K562 (cell line): ENCODE results near the gene VSIG2.

ENCODE experiments used
- CHD1 ChIP-seq: fragments of 200-600 bp; sonication (generic); IDR thresholded peaks from one replicate; pipeline ENCODE4 v1.6.1; 2012; ENCODE audit warnings: mild to moderate bottlenecking, moderate library complexity, low read length, inconsistent platforms
- EGR1 ChIP-seq: fragments of 450-650 bp; conservative IDR thresholded peaks from 2 replicates; pipeline ENCODE4 v1.6.1; 2017; ENCODE audit warnings: mild to moderate bottlenecking
- JUND ChIP-seq, 2 experiments: IDR thresholded peaks; 2 replicates in 1 of 2; 3 replicates in 1 of 2; pipeline ENCODE4 v1.6.1; 2011; ENCODE audit warnings: borderline replicate concordance in 2 of 2, low read depth in 2 of 2, low read length in 2 of 2, improper control_type of control experiment in 1 of 2, missing biosample characterization in 1 of 2, missing genetic modification characterization in 1 of 2, missing genetic modification reagents in 1 of 2
- KLF10 ChIP-seq: fragments of 250-450 bp; sonication (Bioruptor Pico); IDR thresholded peaks from 2 replicates; pipeline ENCODE4 v1.6.1; 2021; ENCODE audit warnings: matching md5 sums
- L3MBTL2 ChIP-seq: fragments of 450-650 bp; IDR thresholded peaks from 2 replicates; pipeline ENCODE4 v1.6.1; 2016; ENCODE audit warnings: mild to moderate bottlenecking, moderate library complexity
- NFE2L1 ChIP-seq: fragments of 450-650 bp; IDR thresholded peaks from 2 replicates; pipeline ENCODE4 v1.6.1; 2016; ENCODE audit warnings: missing genetic modification characterization, low read depth, mild to moderate bottlenecking, missing compliant biosample characterization, moderate library complexity, borderline replicate concordance
- POLR2AphosphoS5 ChIP-seq: IDR thresholded peaks from 2 replicates; pipeline ENCODE4 v1.6.1; 2011; ENCODE audit warnings: mild to moderate bottlenecking, low read depth, low read length, moderate library complexity; ENCODE audit not compliant: control insufficient read depth, insufficient read depth
- POLR2G ChIP-seq: fragments of 200-400 bp; formaldehyde crosslinking; IDR thresholded peaks from 2 replicates; pipeline ENCODE4 v1.6.1; 2017; ENCODE audit warnings: low read depth, mild to moderate bottlenecking, antibody characterized with exemption, low read length, moderate library complexity
- SP1 ChIP-seq: sonication (generic); formaldehyde crosslinking; IDR thresholded peaks from 2 replicates; pipeline ENCODE4 v1.8.1; 2022; ENCODE audit warnings: mild to moderate bottlenecking, missing genetic modification reagents
- ZBTB17 ChIP-seq: fragments of 450-650 bp; formaldehyde crosslinking; IDR thresholded peaks from 2 replicates; pipeline ENCODE4 v1.4.0; 2020; ENCODE audit warnings: mild to moderate bottlenecking
- ZKSCAN1 ChIP-seq: fragments of 150-350 bp; IDR thresholded peaks from 2 replicates; pipeline ENCODE4 v1.6.1; 2016; ENCODE audit warnings: low read depth, low read length
- TF ChIP-seq, protein P1 (sequence below), 3 experiments: IDR thresholded peaks in 2 of 3; conservative IDR thresholded peaks in 1 of 3; 2 replicates each; pipeline ENCODE4 v1.5.1; 2011 to 2012; ENCODE audit warnings: low read length in 3 of 3, mild to moderate bottlenecking in 3 of 3, control low read depth in 2 of 3, improper control_type of control experiment in 1 of 3, inconsistent platforms in 1 of 3, low read depth in 1 of 3, mixed read lengths in 1 of 3, moderate library complexity in 1 of 3; ENCODE audit not compliant: insufficient read depth in 2 of 3
- TF ChIP-seq, protein P2 (sequence below): sonication (generic); formaldehyde crosslinking; IDR thresholded peaks from 2 replicates; pipeline ENCODE4 v1.8.1; 2023; ENCODE audit warnings: mild to moderate bottlenecking, missing genetic modification reagents, moderate library complexity

- TF ChIP-seq, protein P1, sequence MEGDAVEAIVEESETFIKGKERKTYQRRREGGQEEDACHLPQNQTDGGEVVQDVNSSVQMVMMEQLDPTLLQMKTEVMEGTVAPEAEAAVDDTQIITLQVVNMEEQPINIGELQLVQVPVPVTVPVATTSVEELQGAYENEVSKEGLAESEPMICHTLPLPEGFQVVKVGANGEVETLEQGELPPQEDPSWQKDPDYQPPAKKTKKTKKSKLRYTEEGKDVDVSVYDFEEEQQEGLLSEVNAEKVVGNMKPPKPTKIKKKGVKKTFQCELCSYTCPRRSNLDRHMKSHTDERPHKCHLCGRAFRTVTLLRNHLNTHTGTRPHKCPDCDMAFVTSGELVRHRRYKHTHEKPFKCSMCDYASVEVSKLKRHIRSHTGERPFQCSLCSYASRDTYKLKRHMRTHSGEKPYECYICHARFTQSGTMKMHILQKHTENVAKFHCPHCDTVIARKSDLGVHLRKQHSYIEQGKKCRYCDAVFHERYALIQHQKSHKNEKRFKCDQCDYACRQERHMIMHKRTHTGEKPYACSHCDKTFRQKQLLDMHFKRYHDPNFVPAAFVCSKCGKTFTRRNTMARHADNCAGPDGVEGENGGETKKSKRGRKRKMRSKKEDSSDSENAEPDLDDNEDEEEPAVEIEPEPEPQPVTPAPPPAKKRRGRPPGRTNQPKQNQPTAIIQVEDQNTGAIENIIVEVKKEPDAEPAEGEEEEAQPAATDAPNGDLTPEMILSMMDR (IDR thresholded peaks at IDR 0.05 in 2 of 3, conservative IDR thresholded peaks at IDR 0.05 in 1 of 3; ENCODE audit: insufficient read depth in 2 of 3, low read depth in 1 of 3, low read length in 3 of 3): no peak
- no peak for TF ChIP-seq EGR1
- TF ChIP-seq KLF10: no peak
- no peak for TF ChIP-seq ZKSCAN1
- no peak for TF ChIP-seq ZBTB17 (CRISPR knock-in tag)
- no peak for TF ChIP-seq SP1
- TF ChIP-seq POLR2AphosphoS5: no peak
- no peak for TF ChIP-seq JUND (IDR thresholded peaks at IDR 0.05; ENCODE audit: borderline replicate concordance, low read depth, low read length)
- no peak for TF ChIP-seq JUND (tag; IDR thresholded peaks at IDR 0.05; ENCODE audit: borderline replicate concordance, low read depth, low read length)
- no peak for TF ChIP-seq CHD1
- no peak for TF ChIP-seq NFE2L1 (tag)
- TF ChIP-seq, protein P2, sequence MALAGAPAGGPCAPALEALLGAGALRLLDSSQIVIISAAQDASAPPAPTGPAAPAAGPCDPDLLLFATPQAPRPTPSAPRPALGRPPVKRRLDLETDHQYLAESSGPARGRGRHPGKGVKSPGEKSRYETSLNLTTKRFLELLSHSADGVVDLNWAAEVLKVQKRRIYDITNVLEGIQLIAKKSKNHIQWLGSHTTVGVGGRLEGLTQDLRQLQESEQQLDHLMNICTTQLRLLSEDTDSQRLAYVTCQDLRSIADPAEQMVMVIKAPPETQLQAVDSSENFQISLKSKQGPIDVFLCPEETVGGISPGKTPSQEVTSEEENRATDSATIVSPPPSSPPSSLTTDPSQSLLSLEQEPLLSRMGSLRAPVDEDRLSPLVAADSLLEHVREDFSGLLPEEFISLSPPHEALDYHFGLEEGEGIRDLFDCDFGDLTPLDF: no peak
- no peak for TF ChIP-seq L3MBTL2
- no peak for TF ChIP-seq POLR2G
Measured at GRCh38 chr11:124729571-124729970, 22.5 kb downstream of the VSIG2 start.
